DND-41 (cell line): Measurements from ENCODE around the gene PPT2.
A peak's percentile ranks its signal among the peaks of the same experiment; 100 is the strongest.

Source experiments
- ATAC-seq: fragments of 200-7000 bp; cut with Tn5 transposase; 3 replicates; pipeline ENCODE4 v1.9.1; 2021; ENCODE audit warnings: low read depth; ENCODE audit not compliant: insufficient read depth
- DNase-seq: peaks from one replicate; pipeline ENCODE4 v3.0.0-alpha.2; 2020
- H2AFZ ChIP-seq: 2 replicates; pipeline ENCODE4 v1.6.0; 2012; ENCODE audit warnings: low read depth, low read length
- H3K27ac ChIP-seq: 2 replicates; pipeline ENCODE4 v1.5.1; 2012; ENCODE audit warnings: low read length, inconsistent platforms
- H3K27me3 ChIP-seq: fragments of 200-600 bp; sonication (generic); 2 replicates; pipeline ENCODE4 v1.6.0; 2012; ENCODE audit warnings: low read length, mild to moderate bottlenecking, inconsistent platforms; ENCODE audit not compliant: insufficient read depth, poor library complexity
- H3K36me3 ChIP-seq: 2 replicates; pipeline ENCODE4 v1.5.1; 2012; ENCODE audit warnings: low read length, inconsistent platforms; ENCODE audit not compliant: insufficient read depth
- H3K4me1 ChIP-seq: 2 replicates; pipeline ENCODE4 v1.5.1; 2012; ENCODE audit warnings: mild to moderate bottlenecking, low read length; ENCODE audit not compliant: insufficient read depth
- H3K4me2 ChIP-seq: 2 replicates; pipeline ENCODE4 v1.6.0; 2012; ENCODE audit warnings: mild to moderate bottlenecking, moderate library complexity, low read length, inconsistent platforms; ENCODE audit not compliant: insufficient read depth
- H3K4me3 ChIP-seq, 2 experiments: fragments of 200-600 bp in 1 of 2; shearing (Covaris generic) in 1 of 2; 2 replicates each; pipeline ENCODE4 v1.5.1; 2012 to 2016; ENCODE audit warnings: inconsistent platforms in 2 of 2, low read length in 2 of 2, mild to moderate bottlenecking in 2 of 2, low read depth in 1 of 2, moderate library complexity in 1 of 2
- H3K79me2 ChIP-seq: 2 replicates; pipeline ENCODE4 v1.6.0; 2012; ENCODE audit warnings: low read length, inconsistent platforms; ENCODE audit not compliant: insufficient read depth
- H3K9ac ChIP-seq: 2 replicates; pipeline ENCODE4 v1.6.0; 2012; ENCODE audit warnings: low read depth, mild to moderate bottlenecking, inconsistent platforms, low read length, moderate library complexity
- H3K9me3 ChIP-seq: 2 replicates; pipeline ENCODE4 v1.5.1; 2012; ENCODE audit warnings: low read length, moderate library complexity, mild to moderate bottlenecking, inconsistent platforms; ENCODE audit not compliant: insufficient read depth, severe bottlenecking
- H4K20me1 ChIP-seq: 2 replicates; pipeline ENCODE4 v1.6.0; 2012; ENCODE audit warnings: low read length; ENCODE audit not compliant: insufficient read depth
- CTCF ChIP-seq: IDR thresholded peaks from 2 replicates; pipeline ENCODE4 v1.5.1; 2012; ENCODE audit warnings: borderline replicate concordance, low read length, moderate library complexity, mild to moderate bottlenecking; ENCODE audit not compliant: poor library complexity, severe bottlenecking; ENCODE audit errors: extremely low read depth
- EZH2 ChIP-seq: IDR thresholded peaks from 3 replicates; pipeline ENCODE4 v1.6.1; 2012; ENCODE audit warnings: borderline replicate concordance, low read depth, mild to moderate bottlenecking, moderate library complexity, low read length, inconsistent platforms; ENCODE audit not compliant: severe bottlenecking

The PPT2 gene

DNA sequence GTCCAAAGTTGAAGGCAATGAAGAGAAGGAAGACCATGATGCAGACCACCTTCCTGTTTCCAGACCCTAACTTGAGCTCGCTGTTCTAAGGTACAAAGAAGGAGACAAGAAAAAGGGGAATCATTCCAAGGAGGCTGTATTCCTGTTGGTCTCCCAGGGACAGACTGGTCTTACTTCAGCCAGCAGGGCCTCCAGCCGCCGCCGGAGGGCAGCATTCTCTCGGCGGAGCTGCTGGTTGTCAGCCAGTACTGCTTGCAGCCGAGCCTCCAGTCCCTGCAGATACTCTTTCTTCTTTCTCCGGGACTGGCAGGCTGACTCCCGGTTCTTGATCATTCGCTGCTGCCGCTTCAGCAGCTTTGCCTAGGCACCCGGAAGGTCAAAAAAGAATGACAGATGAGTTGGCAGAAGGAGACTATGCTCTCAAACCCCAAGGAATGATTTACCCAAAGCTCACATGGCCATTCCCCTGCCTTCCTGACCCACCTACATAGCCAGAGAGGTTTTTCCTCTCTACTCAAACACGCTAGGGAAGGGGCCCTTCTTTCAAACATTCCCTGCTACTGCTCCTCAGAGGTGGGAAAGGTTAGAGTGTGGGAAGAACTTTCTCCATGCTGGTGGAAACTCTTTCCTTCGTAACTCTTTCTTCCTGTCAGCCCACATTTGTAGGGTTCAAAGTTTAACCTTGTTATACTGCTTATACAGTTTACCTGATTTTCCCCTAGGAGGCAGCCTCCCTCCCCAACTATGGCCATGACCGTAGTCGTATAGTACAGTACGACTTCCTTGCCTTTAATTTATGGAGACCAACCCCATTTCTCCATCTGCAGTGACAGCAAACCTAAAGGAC, 34.9 kb upstream of the PPT2 start:
- Histone ChIP-seq H3K27me3 (no peaks in the 10 kb centered on the region), H3K36me3 (peaks cover 72% of the 10 kb centered on the region), H3K4me3 (no peak overlapping the region), H3K4me1 (no peaks in the 10 kb centered on the region), H4K20me1 (0 out of 2 replicates have a peak, but pooled peaks cover 2% of the 10 kb centered on the region), H2AFZ (no peak overlapping the region), H3K9ac (no peak overlapping the region), H3K9me3 (no peaks in the 10 kb centered on the region), H3K79me2 (no peaks in the 10 kb centered on the region), H3K4me2 (no peak overlapping the region), H3K27ac (no peak overlapping the region)
- TF ChIP-seq CTCF (peak; percentile 75), EZH2 (no peak)
- DNase-seq, result peak; percentile 60
- ATAC-seq, result peak; percentile 83

- Histone ChIP-seq H3K9ac (no peak overlapping the region), H3K4me1 (no peaks in the 10 kb centered on the region), H3K36me3 (peaks cover 83% of the 10 kb centered on the region), H3K4me2 (no peak overlapping the region), H3K4me3 (no peak overlapping the region), H4K20me1 (0 out of 2 replicates have a peak, but pooled peaks cover 2% of the 10 kb centered on the region), H2AFZ (no peak overlapping the region), H3K9me3 (no peaks in the 10 kb centered on the region), H3K27ac (no peak overlapping the region), H3K27me3 (no peaks in the 10 kb centered on the region), H3K79me2 (peaks cover 2% of the 10 kb centered on the region; the same call in 1 of the 2 replicates)
- ATAC-seq (no peak), DNase-seq (no peak)
- no peak for TF ChIP-seq EZH2
- TF ChIP-seq CTCF, result no peak
Observed at GRCh38 chr6:32120573-32121059, 33.3 kb upstream of the PPT2 start.

DNA sequence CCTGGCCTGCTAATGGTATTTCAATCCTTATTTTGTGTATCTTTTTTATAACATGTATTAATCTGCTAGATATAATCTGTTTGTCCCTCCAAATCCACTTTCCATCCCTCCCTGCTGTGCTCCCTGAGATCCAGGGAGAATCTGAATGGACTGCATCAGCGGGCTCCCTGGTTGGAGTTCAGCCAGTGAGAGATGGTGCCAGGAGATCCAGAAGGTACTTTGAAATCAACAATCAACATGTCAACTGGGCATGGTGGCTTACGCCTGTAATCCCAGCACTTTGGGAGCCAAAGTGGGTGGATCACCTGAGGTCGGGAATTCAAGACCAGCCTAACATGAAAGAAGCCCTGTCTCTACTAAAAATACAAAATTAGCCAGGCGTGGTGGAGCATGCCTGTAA, 30.3 kb upstream of the PPT2 start:
- no peak overlapping the region for H3K4me2 ChIP-seq
- no peaks in the 10 kb centered on the region for H3K9me3 ChIP-seq
- no peaks in the 10 kb centered on the region for H4K20me1 ChIP-seq
- no peak overlapping the region for H3K4me3 ChIP-seq
- no peak overlapping the region for H2AFZ ChIP-seq
- TF ChIP-seq CTCF (no peak), EZH2 (no peak)
- H3K27ac ChIP-seq, result no peak overlapping the region
- no peaks in the 10 kb centered on the region for H3K27me3 ChIP-seq
- DNase-seq, result no peak
- peaks cover 30% of the 10 kb centered on the region for H3K79me2 ChIP-seq
- no peak for ATAC-seq
- H3K4me1 ChIP-seq, result peaks cover 23% of the 10 kb centered on the region
- H3K9ac ChIP-seq, result no peak overlapping the region
- H3K36me3 ChIP-seq, result peaks cover 71% of the 10 kb centered on the region
